Hepatocyte (in vitro differentiated cells): ENCODE results near the gene PAX4.

ENCODE experiments used
- CTCF ChIP-seq: fragments of 200-600 bp; sonication (generic); IDR thresholded peaks from 2 replicates; pipeline ENCODE4 v1.5.1; 2016; ENCODE audit warnings: antibody characterized with exemption, mild to moderate bottlenecking; ENCODE audit not compliant: poor library complexity
- EZH2 ChIP-seq: fragments of 200-600 bp; sonication (generic); IDR thresholded peaks from 2 replicates; pipeline ENCODE4 v1.6.1; 2016; ENCODE audit warnings: antibody characterized with exemption, mild to moderate bottlenecking, borderline replicate concordance
- EZH2phosphoT487 ChIP-seq: fragments of 200-600 bp; sonication (generic); IDR thresholded peaks from one replicate; pipeline ENCODE4 v1.6.1; 2018; ENCODE audit warnings: antibody characterized with exemption, mild to moderate bottlenecking, low read depth, moderate library complexity; ENCODE audit not compliant: unreplicated experiment, severe bottlenecking

GRCh38 chr7:127580612-127581011 is 37.3 kb downstream of the PAX4 start:
- TF ChIP-seq CTCF (no peak), EZH2 (no peak), EZH2phosphoT487 (no peak)
